Activated naive CD8-positive, alpha-beta T cell treated with anti-CD3 and anti-CD28 coated beads for 36 hours (primary cell): ENCODE results near the gene ZFY. TPM values are rescaled to one million over a fixed set of nuclear protein-coding genes. Genes with fewer than 3 reads are reported as not detected.
"Not testable (repeated sequence)": the region's sequence is repeated elsewhere in the genome, so short reads cannot be mapped to it uniquely, and the experiment has no call there.

Experiments used
- DNase-seq: peaks from one replicate; pipeline ENCODE4 v3.0.0; 2021
- H3K27ac Mint-ChIP-seq: one replicate; pipeline ENCODE4 v1.8.0; 2022; ENCODE audit warnings: mild to moderate bottlenecking, moderate library complexity, mixed read lengths
- H3K27me3 Mint-ChIP-seq: one replicate; pipeline ENCODE4 v1.8.0; 2022; ENCODE audit warnings: mild to moderate bottlenecking, mixed read lengths
- H3K36me3 Mint-ChIP-seq: one replicate; pipeline ENCODE4 v1.8.0; 2021; ENCODE audit warnings: mild to moderate bottlenecking, mixed read lengths
- H3K4me1 Mint-ChIP-seq: one replicate; pipeline ENCODE4 v1.8.0; 2021; ENCODE audit warnings: mixed read lengths
- H3K4me3 Mint-ChIP-seq: one replicate; pipeline ENCODE4 v1.8.0; 2022; ENCODE audit warnings: mild to moderate bottlenecking, moderate library complexity, mixed read lengths
- H3K9me3 Mint-ChIP-seq: one replicate; pipeline ENCODE4 v1.8.0; 2022; ENCODE audit warnings: mixed read lengths
- total RNA-seq, 2 experiments: library from RNA; stranded (reverse); gene quantifications; one replicate each; pipeline ENCODE4 v1.2.3, GENCODE V29; 2021

ZFY gene
- total RNA-seq, 2 experiments from 2014 or later: 17.7 to 19.4 TPM

DNA sequence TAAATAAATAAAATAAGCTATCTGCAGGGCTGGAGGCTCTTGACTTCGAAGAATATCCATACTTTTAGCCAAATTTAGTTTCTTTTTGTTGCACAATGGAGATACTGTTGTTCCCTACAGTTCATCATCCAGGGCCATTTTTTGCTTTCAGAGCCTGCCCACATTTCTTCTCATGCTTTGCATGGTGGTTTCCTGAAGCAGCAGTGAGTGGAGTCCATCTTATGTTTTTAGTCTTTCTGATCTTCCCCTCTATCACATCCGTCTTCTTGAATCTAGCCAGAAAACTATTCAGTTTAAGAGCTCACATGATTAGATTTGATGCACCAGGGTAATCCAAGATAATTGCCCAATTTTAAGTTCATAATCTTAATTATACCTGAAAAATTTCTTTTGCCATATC, 19.6 kb downstream of the ZFY start:
- H3K27ac Mint-ChIP-seq: no peak overlapping the region
- no peaks in the 10 kb centered on the region for H3K9me3 Mint-ChIP-seq
- H3K36me3 Mint-ChIP-seq: peaks cover 29% of the 10 kb centered on the region
- peaks cover 30% of the 10 kb centered on the region for H3K4me1 Mint-ChIP-seq
- no peaks in the 10 kb centered on the region for H3K27me3 Mint-ChIP-seq
- H3K4me3 Mint-ChIP-seq: no peak overlapping the region
- DNase-seq: no peak

DNA sequence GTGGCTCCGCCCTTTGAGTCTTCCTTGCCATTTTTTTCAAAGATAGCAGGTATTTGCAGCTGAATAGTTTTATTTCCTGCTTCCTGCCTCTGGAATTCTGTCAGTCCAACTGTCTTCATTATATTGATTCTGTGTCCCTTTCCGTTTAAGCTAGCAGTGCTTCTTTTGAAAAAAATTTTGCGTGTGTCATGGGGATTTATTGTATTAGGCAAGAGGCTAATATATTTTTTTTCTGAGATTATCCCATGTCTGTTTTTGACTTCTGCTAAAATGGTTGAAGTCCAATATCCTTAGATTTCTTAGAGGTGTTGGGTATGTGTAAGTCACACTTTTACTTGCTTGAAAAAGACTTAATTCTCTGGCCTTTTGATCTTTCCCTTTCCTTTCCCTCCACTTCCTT, 20.4 kb downstream of the ZFY start:
- no peak for DNase-seq
- H3K9me3 Mint-ChIP-seq: no peaks in the 10 kb centered on the region
- peaks cover 23% of the 10 kb centered on the region for H3K4me1 Mint-ChIP-seq
- no peaks in the 10 kb centered on the region for H3K27me3 Mint-ChIP-seq
- H3K27ac Mint-ChIP-seq: no peak overlapping the region
- H3K4me3 Mint-ChIP-seq: no peak overlapping the region
- peaks cover 31% of the 10 kb centered on the region for H3K36me3 Mint-ChIP-seq

DNA sequence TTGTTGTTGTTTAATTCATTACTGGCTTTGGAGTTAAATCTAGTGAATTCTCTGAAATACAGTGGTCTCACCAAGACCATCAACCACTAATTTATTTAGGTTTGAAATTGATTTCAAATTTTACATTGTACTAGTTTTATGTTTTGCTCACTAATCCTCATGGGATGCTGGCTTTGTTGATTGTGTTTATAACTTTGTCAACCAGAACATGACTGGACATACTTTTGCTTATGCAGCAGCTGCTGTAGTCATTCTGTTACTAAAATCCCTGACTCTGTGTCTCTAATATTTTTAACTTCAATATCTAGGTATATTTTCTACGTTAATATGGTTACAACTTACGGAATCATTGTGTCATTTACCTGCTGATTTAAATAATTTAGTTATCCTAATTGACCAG, 26.9 kb downstream of the ZFY start:
- Mint-ChIP-seq H3K27ac (no peak overlapping the region), H3K36me3 (peaks cover 22% of the 10 kb centered on the region), H3K4me3 (no peak overlapping the region), H3K9me3 (no peaks in the 10 kb centered on the region), H3K27me3 (no peaks in the 10 kb centered on the region), H3K4me1 (peaks cover 10% of the 10 kb centered on the region)
- DNase-seq: no peak

DNA sequence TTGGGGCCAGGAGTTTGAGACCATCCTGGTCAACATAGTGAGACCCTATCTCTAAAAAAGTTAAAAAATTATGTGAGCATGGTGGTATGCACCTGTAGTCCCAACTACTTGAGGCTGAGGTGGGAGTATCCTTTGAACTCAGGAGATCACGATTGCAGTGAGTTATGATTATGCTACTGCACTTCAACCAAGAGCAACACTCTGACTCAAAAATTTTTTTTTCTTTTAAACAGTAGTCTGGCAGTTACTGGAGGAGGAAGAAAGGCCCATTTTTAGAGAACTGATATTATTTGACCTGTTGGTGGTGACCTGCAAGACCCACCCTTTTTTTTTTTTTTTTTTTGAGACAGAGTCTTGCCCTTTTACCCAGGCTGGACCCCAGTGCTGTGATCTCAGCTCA, 29.6 kb downstream of the ZFY start:
- peaks cover 11% of the 10 kb centered on the region for H3K4me1 Mint-ChIP-seq
- H3K27ac Mint-ChIP-seq: no peak overlapping the region
- no peak for DNase-seq
- H3K36me3 Mint-ChIP-seq: peaks cover 14% of the 10 kb centered on the region
- H3K27me3 Mint-ChIP-seq: no peaks in the 10 kb centered on the region
- H3K4me3 Mint-ChIP-seq: no peak overlapping the region
- H3K9me3 Mint-ChIP-seq: no peaks in the 10 kb centered on the region

DNA sequence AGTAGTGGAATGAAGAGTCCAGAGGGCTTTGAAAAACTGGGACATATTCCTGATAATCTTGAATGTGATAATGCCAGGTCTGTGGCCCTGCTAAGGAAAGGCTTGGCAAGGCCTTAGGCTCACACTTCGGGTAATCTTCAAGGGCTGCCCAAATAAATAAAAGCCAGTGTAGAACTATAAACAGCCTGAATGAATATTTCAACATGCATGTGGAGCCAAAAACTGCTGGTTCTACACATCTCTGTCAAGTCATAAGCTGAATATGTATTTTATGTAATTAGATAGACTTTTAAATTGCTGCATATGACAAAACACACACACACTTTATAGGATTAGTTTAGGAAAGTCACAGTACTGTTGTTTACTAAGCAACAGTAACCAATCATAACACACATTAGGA, 30.4 kb downstream of the ZFY start:
- Mint-ChIP-seq H3K4me3 (no peak overlapping the region), H3K27ac (no peak overlapping the region), H3K9me3 (no peaks in the 10 kb centered on the region), H3K4me1 (peaks cover 16% of the 10 kb centered on the region), H3K27me3 (no peaks in the 10 kb centered on the region), H3K36me3 (peaks cover 12% of the 10 kb centered on the region)
- no peak for DNase-seq

DNA sequence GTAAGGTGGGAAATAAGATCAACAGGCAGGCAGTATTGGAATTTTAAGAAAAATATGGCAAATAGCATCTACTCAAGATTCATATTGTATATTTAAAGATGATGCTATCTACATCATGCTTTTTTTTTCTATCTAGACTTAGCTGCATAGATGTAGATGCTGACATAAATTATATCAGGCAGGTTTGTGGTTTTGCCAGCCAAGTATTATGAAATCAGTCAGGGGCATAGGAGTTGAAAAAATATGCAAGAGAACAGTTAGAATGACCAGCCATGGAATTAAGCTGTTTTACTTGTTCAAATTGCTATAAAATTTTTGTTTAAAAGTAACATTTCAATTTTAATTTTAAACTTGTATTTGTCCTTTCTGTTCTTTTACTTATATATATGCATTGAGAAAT, 34.4 kb downstream of the ZFY start:
- Mint-ChIP-seq H3K36me3 (peaks cover 10% of the 10 kb centered on the region), H3K9me3 (no peaks in the 10 kb centered on the region), H3K27ac (no peak overlapping the region), H3K27me3 (no peaks in the 10 kb centered on the region), H3K4me1 (peaks cover 21% of the 10 kb centered on the region), H3K4me3 (no peak overlapping the region)
- DNase-seq: no peak

DNA sequence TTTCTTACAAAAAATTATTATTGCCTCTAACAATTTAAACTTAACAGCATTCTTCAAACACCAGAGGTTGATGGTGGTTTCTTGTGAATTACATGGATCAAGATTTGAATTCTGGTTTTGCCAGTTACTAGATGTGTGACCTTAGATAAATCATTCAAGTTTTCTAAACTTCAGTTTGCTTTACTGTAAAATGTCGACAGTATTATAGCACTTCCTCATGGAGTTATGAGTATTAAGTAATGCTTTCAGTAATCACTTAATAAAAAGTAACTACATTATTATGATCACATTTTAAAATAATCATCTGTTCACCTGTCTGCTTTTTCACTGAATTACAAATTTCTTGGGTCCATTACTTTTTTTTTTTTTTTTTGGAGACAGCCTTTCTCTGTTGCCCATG, 37.5 kb downstream of the ZFY start:
- Mint-ChIP-seq H3K27me3 (no peaks in the 10 kb centered on the region), H3K4me3 (no peak overlapping the region), H3K4me1 (peaks cover 21% of the 10 kb centered on the region), H3K36me3 (peaks cover 15% of the 10 kb centered on the region), H3K27ac (no peak overlapping the region), H3K9me3 (no peaks in the 10 kb centered on the region)
- DNase-seq: no peak

DNA sequence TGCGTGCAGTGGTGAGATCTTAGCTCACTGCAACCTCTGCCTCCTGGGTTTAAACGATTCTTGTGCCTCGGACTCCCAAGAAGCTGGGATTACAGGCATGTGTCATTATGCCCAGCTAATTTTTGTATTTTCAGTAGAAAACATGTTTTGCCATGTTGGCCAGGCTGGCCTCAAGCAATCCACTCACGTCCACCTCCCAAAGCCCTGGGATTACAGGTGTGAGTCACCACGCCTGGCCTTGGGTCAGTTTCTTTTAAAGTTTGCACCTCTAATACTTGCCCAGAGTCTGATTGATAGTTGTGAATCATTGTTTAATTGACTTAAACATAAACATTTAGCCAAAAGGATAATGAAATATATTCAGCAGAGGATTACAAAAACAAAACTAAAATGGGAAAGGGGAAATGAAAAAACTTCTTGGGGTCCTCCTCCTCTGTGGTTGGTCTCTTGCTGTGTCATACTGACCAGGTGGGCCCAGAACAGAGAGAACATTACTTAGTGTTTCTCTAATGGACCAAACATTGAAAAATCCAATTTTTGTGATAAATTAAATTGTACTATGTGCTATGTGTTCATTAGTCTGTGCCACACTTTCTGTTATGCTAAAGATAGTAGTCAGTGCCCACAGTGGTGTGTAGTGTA, 38.0 kb downstream of the ZFY start:
- Mint-ChIP-seq H3K4me3 (no peak overlapping the region), H3K9me3 (no peaks in the 10 kb centered on the region), H3K36me3 (peaks cover 15% of the 10 kb centered on the region), H3K27me3 (no peaks in the 10 kb centered on the region), H3K4me1 (peaks cover 21% of the 10 kb centered on the region), H3K27ac (no peak overlapping the region)
- DNase-seq: no peak

DNA sequence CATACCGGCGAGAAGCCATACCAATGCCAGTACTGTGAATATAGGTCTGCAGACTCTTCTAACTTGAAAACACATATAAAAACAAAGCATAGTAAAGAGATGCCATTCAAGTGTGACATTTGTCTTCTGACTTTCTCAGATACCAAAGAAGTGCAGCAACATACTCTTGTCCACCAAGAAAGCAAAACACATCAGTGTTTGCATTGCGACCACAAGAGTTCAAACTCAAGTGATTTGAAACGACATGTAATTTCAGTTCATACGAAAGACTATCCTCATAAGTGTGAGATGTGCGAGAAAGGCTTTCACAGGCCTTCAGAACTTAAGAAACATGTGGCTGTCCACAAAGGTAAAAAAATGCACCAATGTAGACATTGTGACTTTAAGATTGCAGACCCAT, 44.1 kb downstream of the ZFY start:
- DNase-seq: no peak
- Mint-ChIP-seq H3K27ac (no peak overlapping the region), H3K36me3 (peaks cover 11% of the 10 kb centered on the region), H3K9me3 (no peaks in the 10 kb centered on the region), H3K4me1 (no peaks in the 10 kb centered on the region), H3K27me3 (no peaks in the 10 kb centered on the region), H3K4me3 (no peak overlapping the region)

DNA sequence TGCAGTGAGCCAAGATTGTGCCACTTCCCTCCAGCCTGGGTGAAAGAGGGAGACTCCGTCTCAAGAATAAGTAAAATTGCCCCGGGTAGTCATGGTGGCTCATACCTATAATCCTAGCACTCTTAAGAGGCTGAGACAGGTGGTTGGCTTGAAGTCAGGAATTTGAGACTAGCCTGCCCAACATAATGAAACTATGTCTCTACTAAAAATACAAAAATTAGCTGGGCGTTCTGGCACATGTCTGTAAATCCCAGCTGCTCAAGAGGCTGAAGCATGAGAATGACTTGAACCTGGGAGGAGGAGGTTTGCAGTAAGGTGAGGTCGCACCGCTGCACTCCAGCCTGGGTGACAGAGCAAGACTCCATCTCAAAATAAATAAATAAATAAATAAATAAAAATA, 49.3 kb downstream of the ZFY start:
- no peaks in the 10 kb centered on the region for H3K36me3 Mint-ChIP-seq
- H3K27me3 Mint-ChIP-seq: no peaks in the 10 kb centered on the region
- no peak overlapping the region for H3K27ac Mint-ChIP-seq
- no peak for DNase-seq
- H3K9me3 Mint-ChIP-seq: no peaks in the 10 kb centered on the region
- no peaks in the 10 kb centered on the region for H3K4me1 Mint-ChIP-seq
- H3K4me3 Mint-ChIP-seq: no peak overlapping the region

DNA sequence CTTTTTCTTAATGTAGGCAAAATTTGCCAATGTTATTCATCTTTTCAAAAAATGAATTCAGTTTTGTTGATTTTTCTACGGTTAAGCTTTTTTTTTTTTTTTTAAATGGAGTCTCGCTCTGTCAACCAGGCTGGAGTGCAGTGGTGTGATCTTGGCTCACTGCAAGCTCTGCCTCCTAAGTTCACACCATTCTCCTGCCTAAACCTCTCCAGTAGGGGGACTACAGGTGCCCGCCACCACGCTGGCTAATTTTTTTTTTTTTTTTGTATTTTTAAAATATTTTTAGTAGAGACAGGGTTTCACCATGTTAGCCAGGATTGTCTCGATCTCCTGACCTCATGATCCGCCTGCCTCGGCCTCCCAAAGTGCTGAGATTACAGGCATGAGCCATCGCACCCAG, 52.0 kb downstream of the ZFY start:
- H3K27me3 Mint-ChIP-seq, H3K4me3 Mint-ChIP-seq, H3K36me3 Mint-ChIP-seq, H3K4me1 Mint-ChIP-seq, DNase-seq, H3K27ac Mint-ChIP-seq, H3K9me3 Mint-ChIP-seq: not testable (repeated sequence)

DNA sequence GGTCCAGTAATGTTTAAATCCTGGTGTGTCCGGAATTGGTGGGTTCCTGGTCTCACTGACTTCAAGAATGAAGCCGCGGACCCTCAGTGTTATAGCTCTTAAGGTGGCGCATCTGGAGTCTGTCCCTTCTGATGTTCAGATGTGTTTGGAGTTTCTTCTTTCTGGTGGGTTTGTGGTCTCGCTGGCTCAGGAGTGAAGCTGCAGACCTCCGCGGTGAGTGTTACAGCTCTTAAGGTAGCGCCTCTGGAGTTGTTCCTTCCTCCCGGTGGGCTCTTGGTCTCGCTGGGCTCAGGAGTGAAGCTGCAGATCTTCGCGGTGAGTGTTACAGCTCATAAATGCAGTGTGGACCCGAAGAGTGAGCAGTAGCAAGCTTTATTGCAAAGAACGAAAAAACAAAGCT, 62.2 kb downstream of the ZFY start:
- Mint-ChIP-seq H3K4me1 (peaks cover 17% of the 10 kb centered on the region), H3K27ac (peak overlapping the region; percentile 29), H3K4me3 (peak overlapping the region; percentile 64)
- not testable (repeated sequence) for H3K9me3 Mint-ChIP-seq, DNase-seq, H3K27me3 Mint-ChIP-seq, H3K36me3 Mint-ChIP-seq

DNA sequence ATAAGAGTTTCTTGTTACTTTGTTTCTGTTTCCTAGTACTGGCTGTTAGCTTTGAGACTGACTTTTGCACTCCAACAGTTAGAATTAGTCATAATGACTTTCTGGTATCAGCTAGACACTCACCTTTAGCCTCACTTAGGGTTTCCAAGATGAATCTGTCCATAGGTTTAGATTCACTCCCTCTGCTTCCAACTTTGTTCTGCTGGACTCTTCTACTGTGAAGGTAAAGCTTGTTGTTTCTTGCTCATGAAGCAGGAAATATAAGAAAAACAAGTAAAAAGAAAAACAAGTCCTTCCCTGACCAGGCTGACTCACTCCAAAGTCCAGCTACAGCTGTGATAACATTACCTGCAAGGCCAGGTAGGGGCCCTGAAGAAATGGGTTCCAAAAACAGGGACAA, 67.0 kb downstream of the ZFY start:
- Mint-ChIP-seq H3K27me3 (no peaks in the 10 kb centered on the region), H3K27ac (peak overlapping the region; percentile 94), H3K9me3 (no peaks in the 10 kb centered on the region), H3K36me3 (peaks cover 3% of the 10 kb centered on the region), H3K4me1 (peaks cover 42% of the 10 kb centered on the region), H3K4me3 (peak overlapping the region; percentile 82)
- no peak for DNase-seq

DNA sequence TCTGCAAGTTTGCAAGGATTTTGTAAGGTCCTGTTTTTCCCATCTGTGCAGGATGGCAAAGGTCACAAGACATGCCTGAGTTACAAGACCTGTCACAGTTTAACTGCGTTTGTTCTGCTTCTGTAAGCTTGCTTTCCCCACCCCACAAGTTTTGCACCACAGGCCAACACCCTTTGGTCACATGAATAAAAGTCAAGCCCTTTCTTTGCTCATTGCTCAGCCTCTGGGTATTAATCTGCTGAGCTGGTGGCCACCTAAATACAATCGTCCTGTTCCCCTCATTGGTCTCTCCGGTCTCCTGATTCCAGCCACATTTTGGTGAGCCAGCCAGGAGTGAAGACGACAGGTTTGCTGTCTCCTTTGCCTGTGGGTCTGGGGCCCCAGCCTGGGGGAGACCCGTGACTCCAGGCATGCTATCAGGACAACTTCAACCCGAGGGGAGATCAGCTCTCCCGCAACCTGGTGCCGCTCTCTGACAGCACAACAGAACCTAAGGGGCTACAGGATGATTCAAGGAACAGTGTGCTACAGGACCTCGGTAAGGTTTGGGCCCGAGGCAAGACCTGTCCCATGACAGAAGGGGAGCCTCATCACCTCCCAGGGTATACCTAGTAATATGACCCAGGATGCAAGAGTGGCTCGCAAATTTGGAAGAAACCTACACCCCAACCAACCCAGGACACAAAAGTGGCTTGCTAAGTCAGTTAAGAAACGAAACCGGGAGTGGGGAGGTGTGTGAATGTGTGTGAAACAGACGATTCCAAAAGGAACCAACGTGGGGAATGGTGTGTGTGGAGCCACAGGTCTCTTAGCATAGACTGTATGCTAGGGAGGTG, 67.7 kb downstream of the ZFY start:
- peak overlapping the region; percentile 82 for H3K4me3 Mint-ChIP-seq
- H3K4me1 Mint-ChIP-seq: peaks cover 39% of the 10 kb centered on the region
- DNase-seq: peak; percentile 14
- H3K9me3 Mint-ChIP-seq: no peaks in the 10 kb centered on the region
- H3K27me3 Mint-ChIP-seq: no peaks in the 10 kb centered on the region
- H3K36me3 Mint-ChIP-seq: peaks cover 3% of the 10 kb centered on the region
- H3K27ac Mint-ChIP-seq: peak overlapping the region; percentile 94

DNA sequence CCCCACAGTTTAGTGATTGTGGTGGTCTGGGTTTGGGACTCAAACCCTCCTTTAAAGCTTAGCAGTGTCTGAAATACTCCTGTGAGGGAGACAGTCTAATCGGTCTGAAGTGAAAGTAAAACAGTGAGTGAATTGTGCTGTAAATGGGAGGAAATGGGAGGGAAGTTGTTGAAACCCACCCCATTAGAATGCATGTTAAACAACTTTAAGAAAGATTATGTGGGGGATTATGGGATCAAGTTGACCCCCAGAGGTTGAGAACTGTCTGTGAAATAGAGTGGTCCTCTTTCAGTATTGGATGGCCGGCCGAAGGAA, 68.3 kb downstream of the ZFY start:
- H3K27me3 Mint-ChIP-seq: no peaks in the 10 kb centered on the region
- H3K4me1 Mint-ChIP-seq: peaks cover 39% of the 10 kb centered on the region
- H3K27ac Mint-ChIP-seq: peak overlapping the region; percentile 94
- H3K4me3 Mint-ChIP-seq: peak overlapping the region; percentile 82
- no peaks in the 10 kb centered on the region for H3K9me3 Mint-ChIP-seq
- DNase-seq: no peak
- H3K36me3 Mint-ChIP-seq: peaks cover 3% of the 10 kb centered on the region

DNA sequence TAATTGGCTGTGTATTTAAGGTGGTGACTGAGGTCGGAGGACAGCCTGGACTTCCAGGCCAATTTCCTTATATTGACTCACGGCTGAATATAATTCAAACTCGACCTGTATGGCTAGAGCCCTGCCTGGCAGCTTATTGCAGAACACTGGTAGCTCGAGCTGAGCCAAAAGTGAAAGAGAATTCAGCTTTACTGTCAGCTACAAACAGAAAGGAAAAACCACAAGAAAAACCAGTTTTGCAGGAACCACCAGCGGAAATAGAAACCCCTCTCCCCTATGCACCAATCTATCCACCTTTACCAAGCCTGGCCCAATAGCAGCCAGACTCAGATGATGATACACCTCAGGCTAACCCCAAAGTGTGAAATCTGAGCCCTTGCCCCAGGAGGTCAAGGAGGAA, 68.7 kb downstream of the ZFY start:
- Mint-ChIP-seq H3K9me3 (no peaks in the 10 kb centered on the region), H3K27ac (peak overlapping the region; percentile 94), H3K36me3 (peaks cover 3% of the 10 kb centered on the region), H3K4me3 (peak overlapping the region; percentile 82), H3K4me1 (peaks cover 39% of the 10 kb centered on the region), H3K27me3 (no peaks in the 10 kb centered on the region)
- peak; percentile 24 for DNase-seq
